Activated naive CD4-positive, alpha-beta T cell treated with anti-CD3 and anti-CD28 coated beads, Interleukin-2, amount 10 ng/mL, durations not matched to agents 7 days and 5 days (primary cell): ENCODE results near the gene SH3GL2.

Experiments used
- CTCF ChIA-PET: fragments of 350-600 bp; sonication (Branson Sonifier 250); formaldehyde crosslinking; loops from one replicate; lab custom pipeline; 2021; ENCODE audit warnings: antibody characterized with exemption; lab: Charles Lee
- DNase-seq: peaks from one replicate; pipeline ENCODE4 v3.0.0-alpha.2; 2020
- H3K27ac Mint-ChIP-seq: one replicate; pipeline ENCODE4 v1.8.0; 2021; ENCODE audit warnings: mild to moderate bottlenecking, moderate library complexity, mixed read lengths
- H3K27me3 Mint-ChIP-seq: one replicate; pipeline ENCODE4 v1.8.0; 2021; ENCODE audit warnings: mild to moderate bottlenecking, mixed read lengths
- H3K36me3 Mint-ChIP-seq: one replicate; pipeline ENCODE4 v1.8.0; 2021; ENCODE audit warnings: mixed read lengths
- H3K4me1 Mint-ChIP-seq: one replicate; pipeline ENCODE4 v1.8.0; 2021; ENCODE audit warnings: mixed read lengths
- H3K4me3 Mint-ChIP-seq: one replicate; pipeline ENCODE4 v1.8.0; 2021; ENCODE audit warnings: mild to moderate bottlenecking, moderate library complexity, mixed read lengths
- H3K9me3 Mint-ChIP-seq: one replicate; pipeline ENCODE4 v1.8.0; 2021; ENCODE audit warnings: mixed read lengths

SH3GL2 gene

GRCh38 chr9:17843236-17843635 lies 264.4 kb downstream of the SH3GL2 start:
- Mint-ChIP-seq H3K9me3 (peaks cover 21% of the 10 kb centered on the region), H3K27me3 (no peaks in the 10 kb centered on the region), H3K4me3 (no peak overlapping the region), H3K27ac (no peak overlapping the region), H3K4me1 (no peaks in the 10 kb centered on the region), H3K36me3 (no peaks in the 10 kb centered on the region)
- CTCF ChIA-PET = no interaction called here
- no peak for DNase-seq
